ENCODE data around the gene GNRHR.

The GNRHR gene

GRCh38 chr4:67697860-67698687 is 56.1 kb downstream of the GNRHR start:
- no peaks in the 10 kb centered on the region for H3K9me3 ChIP-seq (ENCODE audit: insufficient read depth, low read depth, low read length)
- H3K9ac ChIP-seq (ENCODE audit: low read depth, low read length) = no peak overlapping the region
- H3K27me3 ChIP-seq (ENCODE audit: insufficient read depth, low read length) = no peaks in the 10 kb centered on the region
- no peaks in the 10 kb centered on the region for H3K4me1 ChIP-seq (ENCODE audit: insufficient read depth, low read length)
- no peak overlapping the region for H3K4me3 ChIP-seq (ENCODE audit: low read length)
- H3K27ac ChIP-seq (ENCODE audit: low read length) = no peak overlapping the region
- peaks cover 9% of the 10 kb centered on the region for H3K36me3 ChIP-seq (ENCODE audit: insufficient read depth, low read depth, low read length)

GRCh38 chr4:67696061-67696460 is 58.1 kb downstream of the GNRHR start:
- no peaks in the 10 kb centered on the region for H3K9me3 ChIP-seq (ENCODE audit: insufficient read depth, low read depth, low read length)
- no peak overlapping the region for H3K9ac ChIP-seq (ENCODE audit: low read depth, low read length)
- no peak overlapping the region for H3K4me3 ChIP-seq (ENCODE audit: low read length)
- no peaks in the 10 kb centered on the region for H3K27me3 ChIP-seq (ENCODE audit: insufficient read depth, low read length)
- no peak overlapping the region for H3K27ac ChIP-seq (ENCODE audit: low read length)
- peaks cover 23% of the 10 kb centered on the region for H3K36me3 ChIP-seq (ENCODE audit: insufficient read depth, low read depth, low read length)
- H3K4me1 ChIP-seq (ENCODE audit: insufficient read depth, low read length) = no peaks in the 10 kb centered on the region

DNA sequence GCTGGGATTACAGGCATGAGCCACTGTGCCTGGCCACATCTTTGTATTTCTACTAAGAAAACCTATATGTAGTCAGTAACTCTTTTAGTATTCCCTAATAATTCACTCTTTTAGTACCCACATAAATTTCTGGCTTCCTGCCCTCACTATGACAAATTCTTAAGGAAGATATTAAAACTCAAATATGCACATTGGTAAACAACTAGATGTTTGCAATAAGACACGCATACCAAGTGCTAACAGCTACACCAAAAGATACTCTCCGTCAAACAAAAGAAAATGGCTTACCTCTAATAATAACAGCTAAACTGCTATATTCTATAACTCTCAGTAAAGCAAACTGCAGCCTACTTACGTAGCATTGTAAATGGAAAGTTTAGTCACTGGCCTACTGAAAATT is 59.5 kb downstream of the GNRHR start:
- Histone ChIP-seq H3K4me3 (ENCODE audit: low read length) (no peak overlapping the region), H3K27ac (ENCODE audit: low read length) (no peak overlapping the region), H3K9ac (ENCODE audit: low read depth, low read length) (no peak overlapping the region), H3K9me3 (ENCODE audit: insufficient read depth, low read depth, low read length) (no peaks in the 10 kb centered on the region), H3K36me3 (ENCODE audit: insufficient read depth, low read depth, low read length) (peaks cover 23% of the 10 kb centered on the region), H3K4me1 (ENCODE audit: insufficient read depth, low read length) (no peaks in the 10 kb centered on the region), H3K27me3 (ENCODE audit: insufficient read depth, low read length) (no peaks in the 10 kb centered on the region)

DNA sequence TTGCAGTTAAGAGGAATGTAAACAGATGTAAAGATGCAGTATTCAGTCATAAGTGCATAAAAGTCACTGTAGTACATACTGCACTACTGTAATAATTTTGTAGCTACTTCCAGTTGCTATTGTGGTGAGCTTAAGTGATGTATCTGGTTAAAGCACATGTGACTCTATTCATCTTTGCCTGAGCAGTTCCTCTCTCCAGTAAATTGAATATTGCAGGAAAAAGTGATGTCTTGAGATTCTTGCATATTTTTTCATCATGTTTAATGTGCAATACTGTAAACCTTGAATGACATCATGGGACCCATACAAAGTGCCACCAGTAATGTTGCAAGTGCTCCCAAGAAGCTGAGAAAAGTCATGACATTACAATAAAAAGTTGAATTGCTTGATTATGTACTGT is 62.9 kb downstream of the GNRHR start:
- Histone ChIP-seq H3K4me1 (ENCODE audit: insufficient read depth, low read length) (no peaks in the 10 kb centered on the region), H3K27ac (ENCODE audit: low read length) (no peak overlapping the region), H3K36me3 (ENCODE audit: insufficient read depth, low read depth, low read length) (peaks cover 23% of the 10 kb centered on the region), H3K27me3 (ENCODE audit: insufficient read depth, low read length) (no peaks in the 10 kb centered on the region), H3K4me3 (ENCODE audit: low read length) (no peak overlapping the region), H3K9me3 (ENCODE audit: insufficient read depth, low read depth, low read length) (no peaks in the 10 kb centered on the region), H3K9ac (ENCODE audit: low read depth, low read length) (no peak overlapping the region)

Measured in iPS-20b (cell line).